GM21526 (cell line): Measurements from ENCODE around the gene SH3PXD2B.
"Not testable (repeated sequence)": the region's sequence is repeated elsewhere in the genome, so short reads cannot be mapped to it uniquely, and the experiment has no call there.

Experiments used
- ATAC-seq: cut with Tn5 transposase; IDR thresholded peaks from one replicate; pipeline ENCODE4 v1.9.1; 2021; ENCODE audit warnings: moderate library complexity; ENCODE audit not compliant: unreplicated experiment, low FRiP score

Gene SH3PXD2B

DNA sequence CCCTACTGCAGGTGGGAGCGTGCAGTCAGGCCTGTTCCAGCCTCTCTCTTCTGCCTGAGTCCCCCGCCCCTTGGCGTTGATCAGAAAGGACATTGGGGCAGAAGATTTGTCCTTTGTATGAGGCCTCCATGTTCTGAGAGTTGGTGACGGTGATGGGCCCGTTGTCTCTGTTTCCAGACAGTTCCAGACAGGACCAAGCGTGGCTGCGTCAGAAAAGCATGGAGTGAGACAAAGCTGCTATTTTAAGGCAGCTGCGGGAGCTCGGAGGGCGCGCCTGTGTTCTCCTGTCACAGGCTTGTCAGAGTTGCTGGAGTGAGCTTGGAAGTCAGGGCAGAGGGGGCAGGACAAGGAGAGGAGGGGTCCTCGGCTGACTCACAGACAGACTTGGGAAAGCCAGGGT is 32.1 kb upstream of the SH3PXD2B start:
- ATAC-seq, result no peak

DNA sequence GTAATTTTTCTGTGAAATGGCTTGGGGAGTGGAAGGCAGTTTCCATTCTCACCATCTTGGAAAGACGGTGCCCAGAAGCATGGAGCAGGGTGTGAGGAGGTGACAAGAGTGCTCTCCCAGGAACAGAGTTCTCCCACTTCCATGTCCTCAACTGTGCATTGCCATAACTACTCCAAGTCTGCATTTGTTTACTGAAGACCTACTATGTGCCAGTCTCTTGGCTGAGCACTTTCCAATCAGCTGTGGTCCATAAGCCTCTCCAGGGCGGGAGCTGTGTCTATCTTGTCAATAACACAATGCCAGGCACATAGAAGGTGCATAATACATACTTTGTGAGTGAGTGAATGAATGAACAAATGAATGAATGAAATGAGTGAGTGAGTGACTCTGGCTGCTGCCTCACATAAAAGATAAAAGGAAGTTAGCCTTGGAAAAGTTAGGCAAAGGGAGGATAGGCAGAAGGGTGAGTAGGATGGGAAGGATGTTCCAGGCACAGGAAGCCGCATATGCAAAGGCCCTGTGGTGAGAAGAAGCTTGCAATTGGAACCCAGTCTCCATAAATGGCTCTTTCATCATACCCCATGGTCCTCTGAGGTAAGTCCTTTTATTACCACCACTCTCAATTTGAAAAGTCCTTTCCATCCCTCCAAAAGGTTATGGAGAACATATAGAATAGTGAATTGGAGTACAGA is 31.3 kb upstream of the SH3PXD2B start:
- ATAC-seq, result no peak

DNA sequence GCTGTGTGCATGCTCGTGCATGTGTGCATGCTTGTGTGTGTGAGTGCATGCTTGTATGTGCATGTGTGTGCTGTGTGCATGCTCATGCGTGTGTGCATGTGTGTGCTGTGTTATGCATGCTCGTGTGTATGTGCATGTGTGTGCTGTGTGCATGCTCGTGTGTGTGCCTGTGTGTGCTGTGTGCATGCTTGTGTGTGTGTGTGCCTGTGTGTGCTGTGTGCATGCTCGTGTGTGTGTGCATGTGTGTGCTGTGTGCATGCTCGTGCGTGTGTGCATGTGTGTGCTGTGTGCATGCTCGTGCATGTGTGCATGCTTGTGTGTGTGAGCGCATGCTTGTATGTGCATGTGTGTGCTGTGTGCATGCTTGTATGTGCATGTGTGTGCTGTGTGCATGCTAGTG is 30.3 kb upstream of the SH3PXD2B start:
- ATAC-seq, result no peak

DNA sequence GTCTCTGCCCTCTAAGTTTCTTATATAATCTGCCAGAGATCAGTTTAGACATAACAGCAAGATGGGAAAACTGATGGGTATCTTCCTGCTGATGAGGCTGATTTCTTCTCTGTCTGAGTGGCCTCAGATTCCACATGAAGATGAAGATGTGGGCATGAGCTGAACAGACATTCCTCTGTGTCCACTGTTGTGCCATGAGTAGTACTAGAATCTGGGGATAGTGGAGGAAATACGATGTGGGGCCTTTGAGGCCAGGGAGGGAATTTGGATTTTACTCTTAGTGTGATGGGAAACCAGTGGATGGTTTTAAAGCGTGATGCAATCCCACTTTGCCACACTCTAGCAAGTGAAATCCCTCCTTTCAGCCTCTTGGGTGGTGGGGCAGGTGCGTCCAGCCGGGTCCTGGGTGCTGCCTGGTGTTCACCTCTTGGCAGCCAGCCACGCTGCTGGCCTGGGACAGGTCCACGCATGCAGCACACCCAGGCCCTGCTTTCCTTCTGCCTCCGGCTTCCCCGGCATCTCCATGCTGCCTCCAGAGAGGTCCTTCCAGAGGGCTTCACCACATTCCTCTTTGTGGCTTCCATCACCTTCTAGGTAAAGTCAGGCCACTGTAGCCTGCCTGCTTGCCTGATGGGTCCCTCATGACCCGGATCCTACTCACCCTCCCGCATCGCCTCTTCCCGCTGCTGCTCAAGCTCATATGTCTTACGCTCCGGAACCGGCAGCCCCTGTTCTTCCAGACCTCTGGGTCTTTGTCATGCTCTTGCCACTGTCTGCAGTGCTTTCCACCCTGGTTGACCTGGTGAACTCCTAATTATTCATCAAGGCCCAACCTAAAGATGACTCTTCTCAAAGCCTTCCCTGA is 28.1 kb upstream of the SH3PXD2B start:
- no peak for ATAC-seq

DNA sequence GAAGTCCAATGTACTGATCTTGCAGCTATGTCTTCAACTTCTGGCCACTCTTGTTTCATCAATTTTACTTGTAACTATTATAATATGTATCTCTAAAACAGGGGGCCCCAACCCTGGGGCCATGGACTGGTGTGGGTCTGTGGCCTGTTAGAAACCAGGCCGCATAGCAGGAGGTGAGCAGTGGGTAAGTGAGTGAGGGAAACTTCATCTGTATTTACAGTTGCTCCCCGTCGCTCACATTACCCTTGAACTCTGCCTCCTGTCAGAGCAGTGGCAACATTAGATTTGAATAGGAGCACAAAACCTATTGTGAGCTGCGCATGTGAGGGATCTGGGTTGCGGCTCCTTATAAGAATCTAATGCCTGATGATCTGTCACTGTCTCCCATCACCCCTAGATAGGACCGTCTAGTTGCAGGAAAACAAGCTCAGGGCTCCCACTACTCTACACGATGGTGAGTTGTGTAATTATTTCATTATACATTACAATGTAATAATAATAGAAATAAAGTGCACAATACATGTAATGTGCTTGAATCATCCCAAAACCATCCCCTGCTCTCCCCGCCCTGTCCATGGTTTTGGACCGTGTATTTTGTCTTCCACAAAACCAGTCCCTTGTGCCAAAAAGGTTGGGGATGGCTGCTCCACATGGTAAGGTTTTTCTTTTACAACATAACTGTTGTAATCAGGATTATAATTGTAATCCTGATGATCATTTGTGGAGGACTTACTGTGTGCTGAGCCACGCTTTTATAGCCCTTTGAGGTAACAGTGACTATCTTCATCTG is 26.9 kb upstream of the SH3PXD2B start:
- ATAC-seq, result no peak

DNA sequence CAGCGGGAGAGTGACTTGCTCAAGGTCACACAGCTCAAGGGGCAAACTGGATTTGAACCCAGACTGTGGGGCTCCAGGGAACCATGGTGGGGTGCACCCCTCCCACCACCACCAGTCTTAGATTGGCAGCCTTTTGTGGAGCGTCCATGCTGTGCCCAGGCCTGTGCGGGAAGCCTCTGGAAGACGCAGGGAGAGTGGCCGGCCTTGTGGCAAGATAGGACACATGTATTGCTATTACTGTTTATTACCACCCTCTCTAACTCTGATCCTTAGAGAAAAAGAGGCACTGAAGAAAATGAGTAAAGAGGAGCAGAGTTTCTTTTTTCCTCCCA is 25.4 kb upstream of the SH3PXD2B start:
- ATAC-seq, result no peak

DNA sequence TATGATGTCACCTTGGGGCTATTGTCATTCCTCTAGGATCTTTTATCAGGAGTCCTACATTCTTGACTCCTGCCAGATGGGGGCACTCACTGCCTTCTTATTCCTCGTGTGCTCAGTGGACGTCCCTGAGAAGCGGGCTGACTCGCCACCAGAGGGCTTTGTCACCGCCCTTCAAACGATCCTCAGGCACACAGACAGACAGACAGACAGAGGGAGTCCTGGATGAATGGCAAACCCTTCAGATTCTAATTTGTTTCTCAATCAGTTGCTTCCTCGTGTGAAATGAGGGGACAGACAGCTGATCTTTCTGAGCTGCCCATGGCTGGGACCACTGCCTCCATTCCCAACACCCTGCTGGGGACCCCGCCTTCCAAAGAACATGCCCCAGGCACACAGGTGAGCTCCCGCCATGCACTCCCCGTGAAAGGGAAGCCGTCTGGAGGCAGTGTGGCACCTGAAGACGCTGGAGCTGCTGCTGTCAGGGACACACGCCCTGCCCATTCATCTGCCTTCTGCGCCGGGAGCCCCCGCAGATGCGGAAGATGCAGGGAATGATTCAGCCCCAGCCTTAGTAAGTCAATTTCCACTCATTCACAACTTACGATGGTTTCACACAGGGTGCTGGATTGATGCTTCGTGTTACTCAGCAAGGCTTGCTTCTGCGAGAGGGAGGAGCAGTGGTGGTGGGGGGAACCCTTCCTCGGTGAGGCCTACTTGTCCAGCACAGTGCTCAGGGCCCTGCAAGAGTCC is 24.9 kb upstream of the SH3PXD2B start:
- peak; percentile 74 for ATAC-seq

DNA sequence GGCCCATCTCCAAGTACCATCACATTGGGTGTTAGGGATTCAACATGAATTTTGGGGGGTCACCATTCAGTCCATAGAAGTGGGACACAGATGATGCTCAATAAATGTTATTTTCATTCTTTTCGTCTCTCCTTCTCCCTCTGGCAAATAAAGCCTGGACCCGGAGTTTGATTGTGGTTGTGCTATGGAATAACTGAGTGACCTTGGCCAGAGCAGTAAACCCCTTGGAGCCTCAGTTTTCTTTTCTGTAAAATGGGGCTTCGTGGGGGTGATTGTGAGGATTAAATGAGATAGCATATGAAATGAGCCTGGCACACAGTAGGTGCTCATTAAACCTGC is 24.3 kb upstream of the SH3PXD2B start:
- not testable (repeated sequence) for ATAC-seq

DNA sequence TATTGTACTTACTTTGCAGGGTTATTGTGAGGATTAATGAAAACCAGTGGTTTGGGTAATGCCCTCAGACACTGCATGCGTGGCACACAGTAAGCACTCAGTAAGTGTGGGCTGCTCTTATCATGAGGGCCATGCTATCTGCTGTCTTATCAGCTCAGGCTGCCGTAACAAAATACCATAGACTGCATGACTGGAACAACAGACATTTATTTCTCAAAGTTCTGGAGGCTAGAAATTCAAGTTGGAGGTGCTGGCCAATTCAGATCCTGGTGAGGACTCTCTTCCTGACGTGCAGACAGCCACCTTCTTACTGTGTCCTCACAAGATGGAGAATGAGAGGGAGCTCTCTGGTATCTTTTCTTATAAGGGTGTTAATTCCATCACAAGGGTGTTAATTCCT is 23.9 kb upstream of the SH3PXD2B start:
- ATAC-seq, result no peak

DNA sequence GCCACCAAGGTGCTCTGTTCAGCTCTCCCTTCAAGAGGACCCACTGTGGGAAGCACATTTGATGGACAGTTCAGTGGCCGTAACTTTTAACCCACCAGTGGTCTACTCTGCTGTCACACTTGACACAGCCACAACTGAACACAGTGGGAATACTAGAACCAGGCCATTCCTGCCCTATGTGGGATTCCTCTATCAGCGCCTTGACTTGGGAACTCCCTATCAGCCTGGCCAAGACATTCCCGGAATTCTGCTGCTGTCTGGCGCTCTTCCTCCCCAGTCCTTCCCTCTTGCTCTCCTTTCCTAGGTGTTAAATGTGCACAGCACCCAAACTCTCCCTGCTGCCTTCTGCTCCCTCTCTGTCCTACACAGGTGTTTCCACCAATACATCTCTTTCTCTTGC is 23.1 kb upstream of the SH3PXD2B start:
- ATAC-seq, result no peak

DNA sequence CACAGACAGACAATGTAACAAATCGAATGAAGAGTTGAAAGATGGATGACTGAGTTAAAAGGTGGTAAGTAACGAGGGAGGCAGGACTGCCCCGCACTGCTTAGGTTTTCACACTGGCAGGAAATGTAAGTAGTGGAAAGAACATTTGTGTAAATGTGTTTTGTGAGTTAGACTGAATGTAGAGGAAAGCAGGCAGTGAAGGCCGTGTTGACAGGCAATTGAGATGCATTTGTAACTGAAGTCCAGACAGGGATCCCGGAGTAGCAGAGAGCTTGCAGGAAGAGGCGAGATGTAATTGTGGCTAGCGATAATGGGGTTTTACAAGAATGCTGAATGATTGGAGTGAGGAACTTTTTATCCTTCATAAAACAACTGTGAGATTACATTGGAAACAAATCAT is 20.0 kb upstream of the SH3PXD2B start:
- no peak for ATAC-seq

DNA sequence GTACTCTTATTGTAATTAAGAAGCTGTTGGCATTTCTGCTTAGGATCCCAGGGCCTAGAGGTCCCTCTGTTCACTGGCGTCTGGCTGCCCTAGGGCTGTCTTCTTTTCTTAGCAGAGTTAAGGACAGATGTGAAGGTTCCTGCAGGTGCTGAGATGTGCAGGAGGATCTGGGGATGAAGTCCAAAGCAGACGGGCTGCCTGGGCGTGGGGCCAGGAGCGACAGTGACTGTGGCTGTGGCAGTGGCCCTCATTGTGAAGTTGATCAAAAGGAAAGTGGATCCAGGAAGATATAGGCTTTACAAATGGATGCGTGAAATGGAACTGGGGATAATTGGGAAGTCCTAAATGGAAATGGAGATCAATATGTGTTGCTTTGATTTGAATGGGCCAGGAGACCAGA is 19.1 kb upstream of the SH3PXD2B start:
- no peak for ATAC-seq

DNA sequence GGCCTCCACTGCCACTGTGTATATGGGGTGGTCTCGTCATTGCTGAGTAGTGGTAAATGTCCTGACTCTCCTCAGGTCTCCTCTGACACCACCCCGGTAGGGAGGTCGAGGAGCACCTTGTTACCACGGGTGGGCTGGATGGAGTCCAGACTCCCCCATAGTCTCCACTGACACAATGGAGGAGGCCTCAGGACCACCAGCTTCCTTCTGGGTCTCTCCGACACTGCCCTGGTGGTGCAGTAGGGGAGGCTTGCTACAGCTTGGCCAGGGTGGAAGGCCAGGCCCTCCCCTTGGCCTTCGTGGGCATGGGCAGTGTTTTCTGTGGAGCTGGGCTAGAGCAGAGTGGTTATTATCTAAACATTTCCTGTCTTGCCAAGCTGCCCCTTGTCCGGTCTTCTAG is 15.4 kb upstream of the SH3PXD2B start:
- no peak for ATAC-seq

DNA sequence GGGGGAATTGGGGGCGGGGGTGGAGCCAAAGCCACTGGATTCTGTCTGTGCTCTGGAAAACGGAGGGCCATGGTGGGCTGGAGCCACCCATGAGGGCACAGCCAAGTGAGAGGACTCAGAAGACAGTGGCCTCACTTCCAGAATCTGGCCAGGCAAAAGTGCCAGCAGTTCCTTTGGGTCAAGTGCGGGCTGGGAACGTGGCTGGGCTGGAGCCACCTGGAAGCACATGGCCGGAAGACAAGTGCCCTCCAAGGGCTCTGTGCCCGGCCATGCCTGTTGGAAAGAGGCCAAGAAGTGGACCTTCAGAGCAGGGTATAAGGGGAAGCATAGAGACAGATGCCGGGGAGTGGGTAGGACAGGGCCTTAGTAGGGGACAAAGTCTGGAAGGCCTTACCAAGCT is 11.7 kb upstream of the SH3PXD2B start:
- no peak for ATAC-seq

DNA sequence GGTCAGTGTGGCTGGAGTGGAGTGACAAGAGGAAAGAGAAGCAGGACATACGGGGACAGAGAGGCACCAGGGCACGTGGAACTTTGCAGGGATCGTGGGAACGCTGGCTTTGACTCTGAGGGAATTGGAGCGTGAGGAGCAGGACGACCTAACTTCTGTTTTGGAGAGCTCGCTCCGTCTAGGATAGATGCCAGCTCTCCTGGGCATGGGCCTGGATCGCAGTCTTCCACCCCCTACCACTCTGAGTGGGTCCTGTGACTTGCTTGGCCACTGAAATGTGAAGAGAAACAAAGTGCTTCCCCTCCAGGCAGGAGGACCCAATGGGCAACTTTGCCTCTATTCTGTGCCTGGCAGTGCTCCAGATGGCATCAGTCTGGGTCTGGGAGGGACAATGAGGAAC is 8.7 kb upstream of the SH3PXD2B start:
- ATAC-seq, result no peak

DNA sequence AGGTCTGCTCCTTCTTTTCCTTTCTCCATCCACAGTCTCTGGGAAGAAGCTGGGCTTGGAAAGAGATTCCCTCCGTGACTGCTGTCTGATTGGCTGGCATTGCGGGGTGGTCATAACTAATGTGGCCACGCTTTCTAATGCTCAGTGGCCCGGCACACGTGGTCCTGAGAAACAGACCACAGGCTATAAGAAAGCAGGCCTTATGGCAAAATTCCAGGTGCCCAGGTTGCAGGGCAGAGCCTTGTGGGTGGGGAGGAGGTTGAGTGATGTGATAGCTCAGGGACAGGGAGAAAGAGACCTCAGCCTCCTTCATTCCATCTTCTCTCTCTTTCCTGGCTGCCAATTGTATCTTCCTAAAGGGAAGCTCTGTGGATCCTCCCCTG is 5.4 kb upstream of the SH3PXD2B start:
- ATAC-seq, result no peak

DNA sequence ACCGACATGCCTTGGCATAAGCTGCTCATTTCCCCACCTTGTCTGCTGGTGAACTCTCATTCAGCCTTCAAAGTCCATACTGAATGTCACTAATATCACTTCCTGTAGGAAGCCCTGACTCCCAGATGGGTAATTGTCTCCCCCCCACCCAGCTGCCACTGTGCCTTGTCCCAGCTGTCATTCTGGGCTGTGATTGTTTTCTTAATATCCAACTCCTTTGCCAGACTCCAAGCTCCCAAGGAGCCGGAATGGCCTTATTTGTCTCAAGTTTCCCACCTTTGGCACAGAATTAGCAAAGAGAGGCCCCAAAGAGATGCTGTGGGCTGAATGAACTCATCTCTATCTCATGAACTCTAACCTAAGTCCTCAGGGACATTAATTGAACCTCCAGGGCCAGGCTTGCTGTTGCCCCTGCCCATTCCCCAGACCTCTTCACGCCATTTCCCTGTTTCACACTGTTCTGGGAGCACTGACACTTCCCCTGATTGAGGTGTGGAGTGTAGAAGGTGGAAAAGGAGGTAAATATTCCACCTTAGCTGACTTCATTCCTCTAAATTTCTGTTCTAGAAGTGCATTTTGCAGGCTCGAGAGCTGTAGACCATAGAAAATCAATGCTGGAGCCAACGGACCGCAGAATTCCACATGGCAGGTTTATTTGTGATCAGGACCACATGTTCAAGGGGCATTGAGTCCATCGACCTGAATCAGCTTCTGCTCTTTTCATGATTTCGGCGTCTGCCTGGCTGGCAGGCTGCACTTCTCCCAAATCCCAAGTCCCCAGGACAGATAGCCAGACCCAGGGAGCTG is 4.9 kb upstream of the SH3PXD2B start:
- no peak for ATAC-seq

DNA sequence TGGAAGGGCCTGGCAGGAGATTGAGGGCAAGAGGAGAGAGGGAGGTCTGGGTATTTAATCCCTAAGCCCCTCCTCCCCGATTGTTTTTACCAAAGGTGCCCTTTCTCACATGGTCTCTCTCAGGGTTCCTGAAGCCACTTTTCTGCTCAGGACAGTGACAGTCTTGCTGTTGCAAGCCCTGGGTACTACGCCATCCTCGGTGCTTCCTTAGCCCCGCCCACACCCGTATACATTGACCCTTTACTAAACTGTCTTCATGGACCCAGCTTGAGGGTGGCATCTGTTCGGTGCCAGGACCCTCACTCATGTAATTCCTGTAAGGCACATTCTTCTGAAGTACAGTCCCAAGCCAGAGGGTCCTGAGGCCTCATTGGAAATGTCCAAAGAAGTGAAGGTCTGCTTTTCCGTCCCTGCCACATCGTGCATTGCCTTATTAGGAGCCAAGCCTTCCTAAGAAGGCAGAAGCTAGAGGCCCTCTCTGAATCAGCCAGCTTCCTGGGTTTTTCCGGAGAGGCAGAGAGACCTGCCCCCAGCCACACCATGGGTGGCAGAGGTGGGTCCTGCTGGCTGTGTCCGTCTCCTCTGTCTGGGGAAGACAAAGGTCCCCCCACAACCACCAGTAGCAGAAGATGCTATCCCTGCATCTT is 1.9 kb upstream of the SH3PXD2B start:
- ATAC-seq, result no peak

DNA sequence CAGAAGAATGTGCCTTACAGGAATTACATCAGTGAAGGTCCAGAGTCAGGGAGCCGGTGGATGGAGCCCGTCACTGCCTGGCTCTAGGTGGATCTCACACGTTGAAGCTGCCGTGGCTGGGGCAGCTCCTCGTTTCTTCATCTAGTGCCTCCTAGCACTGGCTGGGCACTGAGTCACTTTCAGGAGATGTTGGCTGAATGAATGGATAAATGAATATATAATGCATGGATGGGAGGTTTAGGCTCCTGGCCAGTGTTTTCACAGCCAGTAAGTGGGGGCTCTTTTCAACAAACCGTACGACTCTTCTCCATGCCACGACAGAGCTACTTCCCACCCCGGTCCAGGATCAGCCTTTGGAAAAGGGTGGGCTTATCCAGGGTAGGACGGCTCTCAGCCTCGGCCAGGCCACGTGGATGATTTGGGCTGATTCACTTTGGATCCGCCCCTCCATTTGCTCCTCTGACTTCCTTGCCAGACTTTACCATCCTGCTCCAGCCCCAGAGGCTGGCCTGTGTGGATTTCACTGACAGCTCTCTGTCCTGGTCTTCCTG is 1.3 kb upstream of the SH3PXD2B start:
- no peak for ATAC-seq

DNA sequence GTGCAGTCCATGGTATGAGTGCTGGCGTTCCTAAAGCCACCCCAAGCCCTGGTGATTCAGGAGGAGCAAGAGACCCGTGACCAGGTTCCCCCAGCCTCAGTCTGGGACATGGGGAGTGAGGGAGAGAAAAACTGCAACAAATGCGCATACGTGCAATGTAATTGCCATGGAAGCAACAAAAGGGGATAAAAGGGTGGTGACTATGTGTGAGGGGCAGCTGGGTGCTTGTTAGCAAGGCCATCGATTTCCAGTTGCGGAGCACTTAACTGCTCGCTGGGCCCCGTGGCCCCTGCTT is 709 bp upstream of the SH3PXD2B start:
- no peak for ATAC-seq
